SU-DHL-6 (cell line): ENCODE results near the gene FHIP1B.

Experiments used
- EZH2phosphoT487 ChIP-seq: fragments of 200-600 bp; sonication (generic), shearing (Covaris generic); conservative IDR thresholded peaks from 2 replicates; pipeline ENCODE4 v1.6.1; 2018; ENCODE audit warnings: mild to moderate bottlenecking, antibody characterized with exemption, low read length, moderate library complexity, mixed read lengths
- TF ChIP-seq, protein P1 (sequence below): fragments of 200-600 bp; sonication (generic); IDR thresholded peaks from one replicate; pipeline ENCODE4 v1.5.1; 2017; ENCODE audit warnings: antibody characterized with exemption, mild to moderate bottlenecking, low read length, moderate library complexity; ENCODE audit not compliant: insufficient read depth, poor library complexity, severe bottlenecking

DNA sequence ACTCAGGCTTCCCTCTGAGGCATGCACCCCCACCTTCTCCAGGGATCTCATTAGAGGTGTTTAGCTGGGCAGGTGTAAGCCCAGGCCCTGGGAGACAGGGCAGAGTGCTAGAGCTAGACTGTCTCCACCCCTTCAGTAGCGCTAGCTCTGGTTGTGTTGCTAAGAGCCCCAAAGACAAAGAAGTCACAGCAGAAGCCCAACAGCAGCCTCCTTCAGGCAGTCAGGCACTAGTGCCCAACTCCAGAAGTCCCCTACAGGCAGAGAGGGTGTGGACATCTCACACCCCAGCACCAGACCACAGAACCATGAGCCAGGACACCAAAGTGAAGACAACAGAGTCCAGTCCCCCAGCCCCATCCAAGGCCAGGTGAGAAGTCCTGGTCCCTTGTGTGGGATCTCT, 4.5 kb upstream of the FHIP1B start, which contains the start of gene CNGA4:
- TF ChIP-seq, protein P1, sequence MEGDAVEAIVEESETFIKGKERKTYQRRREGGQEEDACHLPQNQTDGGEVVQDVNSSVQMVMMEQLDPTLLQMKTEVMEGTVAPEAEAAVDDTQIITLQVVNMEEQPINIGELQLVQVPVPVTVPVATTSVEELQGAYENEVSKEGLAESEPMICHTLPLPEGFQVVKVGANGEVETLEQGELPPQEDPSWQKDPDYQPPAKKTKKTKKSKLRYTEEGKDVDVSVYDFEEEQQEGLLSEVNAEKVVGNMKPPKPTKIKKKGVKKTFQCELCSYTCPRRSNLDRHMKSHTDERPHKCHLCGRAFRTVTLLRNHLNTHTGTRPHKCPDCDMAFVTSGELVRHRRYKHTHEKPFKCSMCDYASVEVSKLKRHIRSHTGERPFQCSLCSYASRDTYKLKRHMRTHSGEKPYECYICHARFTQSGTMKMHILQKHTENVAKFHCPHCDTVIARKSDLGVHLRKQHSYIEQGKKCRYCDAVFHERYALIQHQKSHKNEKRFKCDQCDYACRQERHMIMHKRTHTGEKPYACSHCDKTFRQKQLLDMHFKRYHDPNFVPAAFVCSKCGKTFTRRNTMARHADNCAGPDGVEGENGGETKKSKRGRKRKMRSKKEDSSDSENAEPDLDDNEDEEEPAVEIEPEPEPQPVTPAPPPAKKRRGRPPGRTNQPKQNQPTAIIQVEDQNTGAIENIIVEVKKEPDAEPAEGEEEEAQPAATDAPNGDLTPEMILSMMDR, result no peak
- TF ChIP-seq EZH2phosphoT487, result no peak
